Liver (tissue), 9 donors: ENCODE data around the gene PHC2. TPM values are rescaled to one million over a fixed set of nuclear protein-coding genes. Genes with fewer than 3 reads are reported as not detected.

Source experiments
- DNase-seq: peaks from one replicate; pipeline ENCODE4 v3.0.0-alpha.2; 2017; ENCODE audit warnings: low spot score
- H3K27ac ChIP-seq, 2 donors: one replicate each; pipeline ENCODE4 v1.7.0; 2013; ENCODE audit warnings: inconsistent platforms in 2 of 2, low read length in 2 of 2, control low read depth in 1 of 2, low read depth in 1 of 2, mild to moderate bottlenecking in 1 of 2
- H3K27me3 ChIP-seq, 4 donors: one replicate each; pipeline versions ENCODE4 v1.6.1 to v1.7.0; 2013; ENCODE audit warnings: low read length in 3 of 4, inconsistent platforms in 1 of 4, mild to moderate bottlenecking in 1 of 4, moderate library complexity in 1 of 4; ENCODE audit not compliant: control insufficient read depth in 4 of 4, insufficient read depth in 4 of 4
- H3K36me3 ChIP-seq, 4 donors: one replicate each; pipeline versions ENCODE4 v1.6.1 to v1.7.0; 2013; ENCODE audit warnings: low read length in 3 of 4, mild to moderate bottlenecking in 3 of 4, low read depth in 1 of 4, moderate library complexity in 1 of 4; ENCODE audit not compliant: control insufficient read depth in 4 of 4, insufficient read depth in 3 of 4
- H3K4me1 ChIP-seq, 4 donors: one replicate each; pipeline versions ENCODE4 v1.6.1 to v1.7.0; 2013; ENCODE audit warnings: low read length in 3 of 4, mild to moderate bottlenecking in 3 of 4, moderate library complexity in 1 of 4; ENCODE audit not compliant: control insufficient read depth in 4 of 4, insufficient read depth in 4 of 4
- H3K4me3 ChIP-seq, 3 donors: one replicate each; pipeline versions ENCODE4 v1.6.1 to v1.7.0; 2013; ENCODE audit warnings: low read length in 3 of 3, control low read depth in 1 of 3, low read depth in 1 of 3, mild to moderate bottlenecking in 1 of 3
- H3K9ac ChIP-seq, 2 donors: one replicate each; pipeline ENCODE4 v1.7.0; 2013; ENCODE audit warnings: low read length in 2 of 2, mild to moderate bottlenecking in 2 of 2, moderate library complexity in 2 of 2, control low read depth in 1 of 2, low read depth in 1 of 2
- H3K9me3 ChIP-seq, 4 donors: one replicate each; pipeline versions ENCODE4 v1.6.1 to v1.7.0; 2013; ENCODE audit warnings: low read length in 3 of 4; ENCODE audit not compliant: control insufficient read depth in 4 of 4
- FOXA1 ChIP-seq: IDR thresholded peaks from 2 replicates; pipeline ENCODE4 v1.6.1; 2016; ENCODE audit warnings: antibody characterized with exemption
- FOXA2 ChIP-seq: IDR thresholded peaks from 2 replicates; pipeline ENCODE4 v1.6.1; 2016; ENCODE audit warnings: antibody characterized with exemption
- GABPA ChIP-seq, 2 donors: IDR thresholded peaks in 1 of 2; conservative IDR thresholded peaks in 1 of 2; 2 replicates each; pipeline ENCODE4 v1.6.1; 2016; ENCODE audit warnings: antibody characterized with exemption in 2 of 2, mild to moderate bottlenecking in 1 of 2, moderate library complexity in 1 of 2
- HNF4A ChIP-seq, 2 donors: conservative IDR thresholded peaks; 2 replicates each; pipeline ENCODE4 v1.6.1; 2016; ENCODE audit warnings: antibody characterized with exemption in 2 of 2, mild to moderate bottlenecking in 2 of 2
- HNF4G ChIP-seq: IDR thresholded peaks from 2 replicates; pipeline ENCODE4 v1.6.1; 2016; ENCODE audit warnings: antibody characterized with exemption
- JUND ChIP-seq, 2 donors: IDR thresholded peaks; 2 replicates each; pipeline ENCODE4 v1.6.1; 2016; ENCODE audit warnings: antibody characterized with exemption in 2 of 2
- NR2F2 ChIP-seq: IDR thresholded peaks from 2 replicates; pipeline ENCODE4 v1.6.1; 2016; ENCODE audit warnings: antibody characterized with exemption
- RAD21 ChIP-seq, 2 donors: IDR thresholded peaks; 2 replicates each; pipeline ENCODE4 v1.6.1; 2016; ENCODE audit warnings: antibody characterized with exemption in 2 of 2, mild to moderate bottlenecking in 2 of 2
- REST ChIP-seq: IDR thresholded peaks from 2 replicates; pipeline ENCODE4 v1.6.1; 2016; ENCODE audit warnings: antibody characterized with exemption, mild to moderate bottlenecking
- RXRA ChIP-seq, 2 donors: IDR thresholded peaks; 2 replicates each; pipeline ENCODE4 v1.6.1; 2017 to 2018; ENCODE audit warnings: antibody characterized with exemption in 2 of 2, mild to moderate bottlenecking in 1 of 2
- SP1 ChIP-seq: IDR thresholded peaks from 2 replicates; pipeline ENCODE4 v1.6.1; 2018; ENCODE audit warnings: antibody characterized with exemption, mild to moderate bottlenecking
- TAF1 ChIP-seq: conservative IDR thresholded peaks from 2 replicates; pipeline ENCODE4 v1.6.1; 2016; ENCODE audit warnings: antibody characterized with exemption, mild to moderate bottlenecking
- YY1 ChIP-seq: IDR thresholded peaks from 2 replicates; pipeline ENCODE4 v1.6.1; 2016; ENCODE audit warnings: antibody characterized with exemption, mild to moderate bottlenecking
- ZBTB33 ChIP-seq: IDR thresholded peaks from 2 replicates; pipeline ENCODE4 v1.6.1; 2016; ENCODE audit warnings: antibody characterized with exemption
- WGBS: extraction: QIAGEN DNeasy Blood & Tissue Kit; methylation state at CpG from one replicate; pipeline ENCODE4 v1.1.7; 2013; 5-methylcytosine and 5-hydroxymethylcytosine counted together
- polyA plus RNA-seq, 2 donors: library from polyadenylated mRNA; stranded (reverse) in 1 of 2; unstranded in 1 of 2; fragments of 200-250 nt in 1 of 2; fragments of >200 nt in 1 of 2; fragmentation: Nextera tagmentation in 1 of 2; extraction: Ambion mirVana in 1 of 2; gene quantifications; one replicate each; pipeline versions ENCODE4 v1.2.1 to v1.2.3, GENCODE V29; 2013 to 2015
- total RNA-seq, 2 donors: library from RNA; depleted of rRNA; stranded (reverse); fragments of >200 nt; gene quantifications; one replicate each; pipeline ENCODE4 v1.2.3, GENCODE V29; 2014
- TF ChIP-seq, protein P1 (sequence below): fragments of 150-350 bp; IDR thresholded peaks from 2 replicates; pipeline ENCODE4 v1.5.1; 2017; ENCODE audit warnings: improper control_type of control experiment, low read depth, low read length; ENCODE audit not compliant: missing input control
- TF ChIP-seq, protein P2 (sequence below): IDR thresholded peaks from 2 replicates; pipeline ENCODE4 v1.6.1; 2016; ENCODE audit warnings: antibody characterized with exemption
- donor health status: healthy.
- donor health status: healthy.
- donor health status: healthy.
- donor health status: healthy.
- donor health status: healthy.

PHC2 gene
- total and polyA plus RNA-seq, 4 donors, result 19.1 to 67.8 (median 44.7) TPM

DNA sequence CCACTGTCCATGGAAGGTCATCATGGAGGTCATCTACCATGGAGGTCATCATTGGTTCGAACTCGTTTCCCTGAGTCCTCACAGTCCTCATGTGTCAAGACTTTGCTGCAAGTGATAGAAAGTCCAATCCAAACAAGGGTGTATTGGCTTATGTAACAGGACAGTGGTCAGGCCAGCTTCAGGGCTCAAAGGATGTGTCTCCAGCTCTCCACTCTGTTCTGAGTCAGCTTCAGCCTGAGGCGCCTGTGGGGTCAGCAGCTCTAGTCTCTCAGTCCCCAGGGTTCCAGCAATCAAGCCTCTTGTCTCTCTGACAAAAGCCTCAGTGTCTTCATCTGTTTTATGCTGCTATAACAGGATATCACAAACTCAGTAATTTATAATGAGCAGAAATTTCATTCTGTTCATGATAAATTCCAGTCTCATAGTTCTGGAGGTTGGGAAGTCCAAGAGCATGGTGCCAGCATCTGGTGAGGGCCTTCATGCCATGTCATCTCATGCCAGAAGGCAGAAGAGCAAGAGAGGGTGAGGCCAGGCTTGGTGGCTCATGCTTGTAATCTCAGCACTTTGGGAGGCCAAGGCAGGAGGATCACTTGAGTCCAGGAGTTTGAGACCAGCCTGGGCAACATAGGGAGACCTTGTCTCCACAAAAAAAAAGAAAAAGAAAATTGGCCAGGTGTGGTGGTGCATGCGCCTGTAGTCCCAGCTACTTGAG is 129.5 kb downstream of the PHC2 start:
- DNase-seq, result no peak
- WGBS, result 62% methylated on average over 4 of the region's 4 CpGs
- no peaks in the 10 kb centered on the region for H3K9me3 ChIP-seq
- peaks cover 3 to 21% (median 8%) of the 10 kb centered on the region in 4 donors for H3K4me1 ChIP-seq
- H3K9ac ChIP-seq, result no peak overlapping the region
- H3K27ac ChIP-seq, result no peak overlapping the region
- TF ChIP-seq GABPA (IDR thresholded peaks at IDR 0.05 in 1 of 2, conservative IDR thresholded peaks at IDR 0.05 in 1 of 2) (no peak), HNF4A (conservative IDR thresholded peaks at IDR 0.05) (peak; percentile 12 to 14), FOXA2 (no peak)
- H3K4me3 ChIP-seq, result no peak overlapping the region
- no peaks in the 10 kb centered on the region for H3K36me3 ChIP-seq
- H3K27me3 ChIP-seq, result no peaks in the 10 kb centered on the region

- H3K27me3 ChIP-seq, result no peaks in the 10 kb centered on the region
- no peak overlapping the region for H3K4me3 ChIP-seq
- TF ChIP-seq HNF4A (conservative IDR thresholded peaks at IDR 0.05) (no peak), JUND (IDR thresholded peaks at IDR 0.05) (no peak), HNF4G (no peak), RAD21 (IDR thresholded peaks at IDR 0.05) (no peak)
- TF ChIP-seq, protein P1, sequence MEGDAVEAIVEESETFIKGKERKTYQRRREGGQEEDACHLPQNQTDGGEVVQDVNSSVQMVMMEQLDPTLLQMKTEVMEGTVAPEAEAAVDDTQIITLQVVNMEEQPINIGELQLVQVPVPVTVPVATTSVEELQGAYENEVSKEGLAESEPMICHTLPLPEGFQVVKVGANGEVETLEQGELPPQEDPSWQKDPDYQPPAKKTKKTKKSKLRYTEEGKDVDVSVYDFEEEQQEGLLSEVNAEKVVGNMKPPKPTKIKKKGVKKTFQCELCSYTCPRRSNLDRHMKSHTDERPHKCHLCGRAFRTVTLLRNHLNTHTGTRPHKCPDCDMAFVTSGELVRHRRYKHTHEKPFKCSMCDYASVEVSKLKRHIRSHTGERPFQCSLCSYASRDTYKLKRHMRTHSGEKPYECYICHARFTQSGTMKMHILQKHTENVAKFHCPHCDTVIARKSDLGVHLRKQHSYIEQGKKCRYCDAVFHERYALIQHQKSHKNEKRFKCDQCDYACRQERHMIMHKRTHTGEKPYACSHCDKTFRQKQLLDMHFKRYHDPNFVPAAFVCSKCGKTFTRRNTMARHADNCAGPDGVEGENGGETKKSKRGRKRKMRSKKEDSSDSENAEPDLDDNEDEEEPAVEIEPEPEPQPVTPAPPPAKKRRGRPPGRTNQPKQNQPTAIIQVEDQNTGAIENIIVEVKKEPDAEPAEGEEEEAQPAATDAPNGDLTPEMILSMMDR, result no peak
- WGBS, result 90% methylated on average over 5 of the region's 5 CpGs
- no peaks in the 10 kb centered on the region for H3K36me3 ChIP-seq
- no peaks in the 10 kb centered on the region for H3K9me3 ChIP-seq
- peaks cover 6 to 28% (median 16%) of the 10 kb centered on the region in 4 donors for H3K4me1 ChIP-seq
- H3K9ac ChIP-seq, result no peak overlapping the region
- DNase-seq, result no peak
- no peak overlapping the region for H3K27ac ChIP-seq
Measured at GRCh38 chr1:33300673-33301072, 130.2 kb downstream of the PHC2 start.

DNA sequence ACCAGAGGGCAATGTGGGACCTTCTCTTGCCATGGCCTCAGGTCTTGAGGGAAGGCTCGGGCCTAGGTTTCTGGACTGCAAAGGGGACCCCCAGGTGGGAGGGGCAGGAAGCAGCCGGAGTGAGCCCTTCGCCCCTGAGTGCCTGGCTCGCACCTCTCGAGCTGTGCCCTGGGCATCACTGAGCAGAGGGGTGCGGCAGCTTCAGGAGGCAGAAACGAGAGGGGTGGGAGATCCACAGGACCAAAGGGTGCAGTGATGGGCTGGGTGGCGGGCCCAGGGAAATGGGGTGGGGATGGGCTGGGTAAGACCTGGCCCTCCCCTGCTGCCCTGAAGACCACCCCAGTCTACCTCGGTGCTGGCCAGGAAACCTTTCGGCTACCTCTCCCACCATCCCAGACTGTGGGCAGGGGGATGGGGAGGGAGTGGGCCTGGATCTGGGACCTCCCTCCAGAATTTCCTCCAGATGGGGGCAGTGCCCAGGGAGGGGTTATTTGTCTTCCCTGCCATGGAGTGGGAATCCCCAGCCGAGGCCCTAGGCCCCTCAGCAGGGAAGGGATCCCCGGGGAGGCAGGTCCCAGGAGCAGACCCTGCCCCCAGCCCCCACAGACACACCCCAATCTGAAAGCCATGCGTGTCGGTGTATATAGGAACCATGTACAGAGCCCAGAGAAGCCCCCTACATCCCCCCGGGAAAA is 131.3 kb downstream of the PHC2 start:
- no peaks in the 10 kb centered on the region for H3K9me3 ChIP-seq
- no peak overlapping the region for H3K4me3 ChIP-seq
- WGBS, result 97% methylated on average over 15 of the region's 15 CpGs
- H3K36me3 ChIP-seq, result no peaks in the 10 kb centered on the region
- H3K27ac ChIP-seq, result no peak overlapping the region
- no peaks in the 10 kb centered on the region for H3K27me3 ChIP-seq
- no peak for DNase-seq
- no peak overlapping the region for H3K9ac ChIP-seq
- H3K4me1 ChIP-seq, result peaks cover 6 to 30% (median 18%) of the 10 kb centered on the region in 4 donors
- TF ChIP-seq, protein P1, result no peak
- TF ChIP-seq FOXA1 (no peak), ZBTB33 (no peak), HNF4G (no peak), RAD21 (IDR thresholded peaks at IDR 0.05) (no peak), JUND (IDR thresholded peaks at IDR 0.05) (no peak), HNF4A (conservative IDR thresholded peaks at IDR 0.05) (no peak), NR2F2 (no peak), RXRA (IDR thresholded peaks at IDR 0.05) (no peak), YY1 (no peak), SP1 (no peak), FOXA2 (no peak), REST (no peak), TAF1 (no peak)
- TF ChIP-seq, protein P2, sequence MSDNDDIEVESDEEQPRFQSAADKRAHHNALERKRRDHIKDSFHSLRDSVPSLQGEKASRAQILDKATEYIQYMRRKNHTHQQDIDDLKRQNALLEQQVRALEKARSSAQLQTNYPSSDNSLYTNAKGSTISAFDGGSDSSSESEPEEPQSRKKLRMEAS, result no peak
